Ovary (tissue), 3 donors: ENCODE data around the gene PIGBOS1.

ENCODE experiments used
- CTCF ChIP-seq, 3 donors: fragments of 450-650 bp in 2 of 3; fragments of 200-600 bp in 1 of 3; IDR thresholded peaks; one replicate each; pipeline versions ENCODE4 v1.5.1 to v1.8.0; 2016 to 2022; ENCODE audit warnings: antibody characterized with exemption in 3 of 3, mild to moderate bottlenecking in 1 of 3
- EP300 ChIP-seq: sonication (generic); formaldehyde crosslinking; IDR thresholded peaks from one replicate; pipeline ENCODE4 v1.6.1; 2017; ENCODE audit warnings: antibody characterized with exemption
- POLR2A ChIP-seq: fragments of 450-650 bp; IDR thresholded peaks from one replicate; pipeline ENCODE4 v1.6.1; 2017; ENCODE audit warnings: antibody characterized with exemption, mild to moderate bottlenecking, moderate library complexity
- donor health status: DM: no; HTN: no; CAD: no.

- TF ChIP-seq CTCF (IDR thresholded peaks at IDR 0.05) (no peak), EP300 (no peak), POLR2A (no peak)
Observed at GRCh38 chr15:55334371-55334770, 15.4 kb upstream of the PIGBOS1 start.
